ENCODE results near the gene ALDH9A1. TPM values are rescaled to one million over a fixed set of nuclear protein-coding genes. Genes with fewer than 3 reads are reported as not detected.
"Not testable (repeated sequence)": the region's sequence is repeated elsewhere in the genome, so short reads cannot be mapped to it uniquely, and the experiment has no call there.

ALDH9A1 gene
- total RNA-seq, 2 experiments from 2014 or later = 34.1 to 43.2 TPM

- POLR2A ChIA-PET = no interaction called here
- Mint-ChIP-seq H3K27me3 (no peaks in the 10 kb centered on the region), H3K36me3 (peaks cover 41% of the 10 kb centered on the region), H3K27ac (no peak overlapping the region), H3K4me1 (ENCODE audit: low read depth) (peaks cover 5% of the 10 kb centered on the region), H3K4me3 (no peak overlapping the region), H3K9me3 (no peaks in the 10 kb centered on the region)
- CTCF ChIA-PET = interaction anchor here (0.6 to 1.4 kb wide), 4 partner anchors 21 to 36 kb away, joined by 3 to 5 read pairs (median 3); partner anchors contain the start of genes ALDH9A1 and MGST3
- no peak for DNase-seq
- intact Hi-C loops (cut with micrococcal nuclease) = no loop called here
Measured at GRCh38 chr1:165662186-165662585, 36.2 kb downstream of the ALDH9A1 start.

GRCh38 chr1:165661703-165662102, 36.7 kb downstream of the ALDH9A1 start:
- peaks cover 37% of the 10 kb centered on the region for H3K36me3 Mint-ChIP-seq
- H3K27me3 Mint-ChIP-seq = no peaks in the 10 kb centered on the region
- no peak for DNase-seq
- H3K4me1 Mint-ChIP-seq (ENCODE audit: low read depth) = peaks cover 5% of the 10 kb centered on the region
- H3K9me3 Mint-ChIP-seq = no peaks in the 10 kb centered on the region
- POLR2A ChIA-PET = no interaction called here
- H3K27ac Mint-ChIP-seq = no peak overlapping the region
- intact Hi-C loops (cut with micrococcal nuclease) = no loop called here
- CTCF ChIA-PET = interaction anchor here (0.9 to 1.4 kb wide), 3 partner anchors 22 to 36 kb away, joined by 3 to 5 read pairs (median 3); partner anchors contain the start of genes ALDH9A1 and MGST3
- no peak overlapping the region for H3K4me3 Mint-ChIP-seq

- H3K27me3 Mint-ChIP-seq = no peaks in the 10 kb centered on the region
- no peaks in the 10 kb centered on the region for H3K9me3 Mint-ChIP-seq
- H3K4me1 Mint-ChIP-seq (ENCODE audit: low read depth) = no peaks in the 10 kb centered on the region
- CTCF ChIA-PET = no interaction called here
- no peak for DNase-seq
- H3K36me3 Mint-ChIP-seq = peaks cover 28% of the 10 kb centered on the region
- H3K27ac Mint-ChIP-seq = no peak overlapping the region
- intact Hi-C loops (cut with micrococcal nuclease) = no loop called here
- H3K4me3 Mint-ChIP-seq = no peak overlapping the region
- POLR2A ChIA-PET = no interaction called here
Measured at GRCh38 chr1:165659581-165659895, 38.8 kb downstream of the ALDH9A1 start.

GRCh38 chr1:165658766-165659580, 39.4 kb downstream of the ALDH9A1 start:
- ChIA-PET POLR2A (interaction anchor here (0.5 kb wide), 1 partner anchor 197 kb away, joined by 3 read pairs; no protein-coding TSS in a partner anchor), CTCF (interaction anchor here (0.6 to 1.7 kb wide), 3 partner anchors 24 to 99 kb away, joined by 3 to 8 read pairs (median 3); no protein-coding TSS in a partner anchor)
- H3K36me3 Mint-ChIP-seq = peaks cover 27% of the 10 kb centered on the region
- H3K4me3 Mint-ChIP-seq; DNase-seq; H3K4me1 Mint-ChIP-seq (ENCODE audit: low read depth); H3K27ac Mint-ChIP-seq; H3K9me3 Mint-ChIP-seq; intact Hi-C loops (cut with micrococcal nuclease); H3K27me3 Mint-ChIP-seq: not testable (repeated sequence)

- CTCF ChIA-PET = no interaction called here
Measured at GRCh38 chr1:165650981-165651625, 47.3 kb downstream of the ALDH9A1 start.

GRCh38 chr1:165648919-165649572, 49.3 kb downstream of the ALDH9A1 start:
- POLR2A ChIA-PET = no interaction called here
- intact Hi-C loops (cut with micrococcal nuclease) = no loop called here
- Mint-ChIP-seq H3K27ac (no peak overlapping the region), H3K4me3 (no peak overlapping the region), H3K27me3 (no peaks in the 10 kb centered on the region), H3K4me1 (ENCODE audit: low read depth) (peaks cover 19% of the 10 kb centered on the region), H3K36me3 (peaks cover 10% of the 10 kb centered on the region), H3K9me3 (no peaks in the 10 kb centered on the region)
- CTCF ChIA-PET = no interaction called here
- no peak for DNase-seq

More at GRCh38 chr1:165650981-165651625, 47.3 kb downstream of the ALDH9A1 start:
- Mint-ChIP-seq H3K9me3 (no peaks in the 10 kb centered on the region), H3K27me3 (no peaks in the 10 kb centered on the region), H3K4me1 (ENCODE audit: low read depth) (peaks cover 9% of the 10 kb centered on the region), H3K27ac (no peak overlapping the region), H3K36me3 (peaks cover 14% of the 10 kb centered on the region), H3K4me3 (no peak overlapping the region)
- no peak for DNase-seq
- intact Hi-C loops (cut with micrococcal nuclease) = no loop called here
- POLR2A ChIA-PET = no interaction called here

GRCh38 chr1:165647970-165648369, 50.4 kb downstream of the ALDH9A1 start:
- no peaks in the 10 kb centered on the region for H3K27me3 Mint-ChIP-seq
- intact Hi-C loops (cut with micrococcal nuclease) = no loop called here
- ChIA-PET CTCF (no interaction called here), POLR2A (no interaction called here)
- peaks cover 19% of the 10 kb centered on the region for H3K4me1 Mint-ChIP-seq (ENCODE audit: low read depth)
- no peak overlapping the region for H3K4me3 Mint-ChIP-seq
- no peak overlapping the region for H3K27ac Mint-ChIP-seq
- DNase-seq = no peak
- H3K36me3 Mint-ChIP-seq = peaks cover 5% of the 10 kb centered on the region
- no peaks in the 10 kb centered on the region for H3K9me3 Mint-ChIP-seq

- CTCF ChIA-PET = no interaction called here
- Mint-ChIP-seq H3K27me3 (no peaks in the 10 kb centered on the region), H3K27ac (no peak overlapping the region)
Measured at GRCh38 chr1:165647517-165647916, 50.8 kb downstream of the ALDH9A1 start.

GRCh38 chr1:165645654-165646366, 52.6 kb downstream of the ALDH9A1 start:
- Mint-ChIP-seq H3K36me3 (peaks cover 2% of the 10 kb centered on the region), H3K27ac (no peak overlapping the region), H3K27me3 (no peaks in the 10 kb centered on the region), H3K9me3 (no peaks in the 10 kb centered on the region), H3K4me3 (no peak overlapping the region), H3K4me1 (ENCODE audit: low read depth) (peaks cover 24% of the 10 kb centered on the region)
- ChIA-PET CTCF (interaction anchor here (0.8 to 2.8 kb wide), 5 partner anchors 11 to 238 kb away, joined by 3 to 9 read pairs (median 3); partner anchors contain the start of gene ALDH9A1), POLR2A (interaction anchor here (0.6 kb wide), 1 partner anchor 124 kb away, joined by 3 read pairs; no protein-coding TSS in a partner anchor)
- intact Hi-C loops (cut with micrococcal nuclease) = loop anchor here (2.0 kb wide), 1 partner anchor 15 kb away; the partner anchor contains the start of gene MGST3
- peak; percentile 38 for DNase-seq

More at GRCh38 chr1:165647517-165647916, 50.8 kb downstream of the ALDH9A1 start:
- peaks cover 19% of the 10 kb centered on the region for H3K4me1 Mint-ChIP-seq (ENCODE audit: low read depth)
- H3K4me3 Mint-ChIP-seq = no peak overlapping the region
- H3K9me3 Mint-ChIP-seq = no peaks in the 10 kb centered on the region
- POLR2A ChIA-PET = no interaction called here
- H3K36me3 Mint-ChIP-seq = peaks cover 5% of the 10 kb centered on the region
- DNase-seq = no peak
- intact Hi-C loops (cut with micrococcal nuclease) = no loop called here

- ChIA-PET CTCF (interaction anchor here (2.8 kb wide), 1 partner anchor 54 kb away, joined by 9 read pairs; the partner anchor contains the start of gene ALDH9A1), POLR2A (no interaction called here)
- DNase-seq = no peak
- no peak overlapping the region for H3K4me3 Mint-ChIP-seq
- no peak overlapping the region for H3K27ac Mint-ChIP-seq
- H3K4me1 Mint-ChIP-seq (ENCODE audit: low read depth) = peaks cover 37% of the 10 kb centered on the region
- no peaks in the 10 kb centered on the region for H3K9me3 Mint-ChIP-seq
- intact Hi-C loops (cut with micrococcal nuclease) = loop anchor here (2.0 kb wide), 1 partner anchor 13 kb away; the partner anchor contains the start of gene MGST3
- no peaks in the 10 kb centered on the region for H3K27me3 Mint-ChIP-seq
- no peaks in the 10 kb centered on the region for H3K36me3 Mint-ChIP-seq
Measured at GRCh38 chr1:165644064-165644735, 54.2 kb downstream of the ALDH9A1 start.

- DNase-seq = no peak
- ChIA-PET POLR2A (no interaction called here), CTCF (no interaction called here)
- no peak overlapping the region for H3K4me3 Mint-ChIP-seq
- peaks cover 46% of the 10 kb centered on the region for H3K4me1 Mint-ChIP-seq (ENCODE audit: low read depth)
- H3K27me3 Mint-ChIP-seq = no peaks in the 10 kb centered on the region
- H3K36me3 Mint-ChIP-seq = peaks cover 7% of the 10 kb centered on the region
- no peaks in the 10 kb centered on the region for H3K9me3 Mint-ChIP-seq
- no peak overlapping the region for H3K27ac Mint-ChIP-seq
- intact Hi-C loops (cut with micrococcal nuclease) = no loop called here
Measured at GRCh38 chr1:165641231-165641987, 57.0 kb downstream of the ALDH9A1 start.
